Kidney glomerular epithelial cell (primary cell): ENCODE measurements around the gene HOMER2.

ENCODE experiments used
- DNase-seq: peaks from one replicate; lab custom pipeline; 2025; lab: John Stamatoyannopoulos, UW

HOMER2 gene

DNA sequence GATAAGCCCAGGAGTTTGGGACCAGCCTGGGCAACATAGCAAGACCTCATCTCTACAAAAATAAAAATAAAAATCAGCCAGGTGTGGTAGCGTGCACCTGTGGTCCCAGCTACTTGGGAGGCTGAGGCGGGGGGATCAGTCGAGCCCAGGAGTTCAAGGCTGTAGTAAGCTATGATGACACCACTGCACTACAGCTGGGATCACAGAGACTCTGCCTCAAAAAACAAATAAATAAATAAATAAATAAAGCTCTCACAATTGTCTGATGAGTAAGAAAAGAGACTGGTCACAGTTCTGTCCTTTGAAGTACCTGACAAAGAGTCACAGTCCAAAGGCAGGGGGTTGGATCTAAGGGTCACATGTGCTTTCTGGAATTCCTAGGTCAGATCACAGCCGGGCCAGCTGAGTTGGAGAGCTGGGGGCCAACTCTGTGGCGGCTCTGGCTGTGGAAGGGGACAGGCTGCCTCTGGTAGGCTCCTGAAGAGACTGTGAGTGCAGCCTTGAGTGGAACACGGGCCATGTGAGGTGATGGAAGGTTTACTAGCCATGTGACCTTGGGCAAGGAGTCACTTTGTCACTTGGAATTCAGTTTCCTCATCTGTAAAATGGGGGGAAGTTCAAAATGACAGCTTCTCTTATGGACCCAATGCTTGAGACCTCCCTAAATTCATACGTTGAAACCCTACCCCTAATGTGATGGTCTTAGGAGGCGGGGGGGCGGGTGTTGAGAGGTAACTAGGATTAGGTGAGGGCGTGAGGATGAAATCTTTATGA is 95.9 kb downstream of the HOMER2 start:
- DNase-seq = no peak

DNA sequence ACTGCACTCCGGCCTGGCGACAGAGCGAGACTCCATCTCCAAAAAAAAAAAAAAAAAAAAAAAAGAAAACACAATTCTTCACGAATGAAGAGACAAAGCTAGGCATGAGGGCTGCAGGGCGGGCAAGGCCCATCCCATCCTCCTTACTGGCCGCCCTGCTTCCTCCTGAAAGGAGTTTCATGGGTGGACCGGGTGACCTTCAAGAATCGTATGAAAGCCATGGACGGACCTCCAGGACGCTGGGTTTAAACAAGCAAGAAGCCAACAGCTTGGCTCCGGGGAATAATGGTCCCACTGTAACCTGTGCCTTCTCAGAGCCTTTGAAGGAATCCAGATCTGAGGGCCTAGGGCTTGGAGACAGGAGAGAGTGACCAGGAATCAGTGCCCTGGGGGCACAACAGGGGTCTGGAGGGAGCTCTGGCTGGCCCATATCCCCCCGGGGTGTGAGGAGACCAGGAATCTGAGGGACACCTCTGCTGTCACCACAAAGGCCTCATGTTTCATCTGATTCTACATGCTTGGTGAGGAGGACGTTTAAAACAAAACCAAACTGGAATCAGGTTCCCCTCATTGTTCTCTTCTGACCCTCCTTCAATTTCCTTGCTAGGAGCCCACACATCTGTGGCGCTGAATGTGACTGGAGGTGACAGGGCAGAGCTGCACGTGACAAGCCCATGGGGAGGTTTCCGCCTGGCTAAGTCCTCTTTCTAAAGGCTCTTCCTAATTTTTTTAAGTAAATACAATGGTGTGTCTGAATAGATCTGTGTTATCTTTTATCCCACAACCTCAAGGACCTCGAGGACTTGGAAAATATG is 97.0 kb downstream of the HOMER2 start:
- DNase-seq = no peak

DNA sequence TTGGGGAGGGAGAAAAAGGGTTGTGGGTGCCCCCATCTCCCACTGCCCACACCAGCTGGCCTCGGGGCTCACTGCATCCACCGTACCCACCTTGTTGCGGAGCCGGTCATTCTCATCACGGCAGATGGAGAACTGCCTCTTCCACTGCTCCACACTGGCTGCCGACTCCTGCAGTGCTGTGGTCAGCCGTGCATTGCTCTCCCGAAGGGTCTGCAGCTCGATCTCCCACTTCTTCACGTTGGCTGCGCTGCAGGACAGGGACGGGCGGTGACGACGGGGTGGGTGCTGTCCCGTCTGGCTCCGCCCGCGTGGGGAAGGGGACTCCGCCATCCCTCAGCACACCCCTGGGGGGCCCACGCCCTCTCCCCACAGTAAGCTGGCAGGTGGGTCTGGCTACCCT is 98.0 kb downstream of the HOMER2 start:
- no peak for DNase-seq

DNA sequence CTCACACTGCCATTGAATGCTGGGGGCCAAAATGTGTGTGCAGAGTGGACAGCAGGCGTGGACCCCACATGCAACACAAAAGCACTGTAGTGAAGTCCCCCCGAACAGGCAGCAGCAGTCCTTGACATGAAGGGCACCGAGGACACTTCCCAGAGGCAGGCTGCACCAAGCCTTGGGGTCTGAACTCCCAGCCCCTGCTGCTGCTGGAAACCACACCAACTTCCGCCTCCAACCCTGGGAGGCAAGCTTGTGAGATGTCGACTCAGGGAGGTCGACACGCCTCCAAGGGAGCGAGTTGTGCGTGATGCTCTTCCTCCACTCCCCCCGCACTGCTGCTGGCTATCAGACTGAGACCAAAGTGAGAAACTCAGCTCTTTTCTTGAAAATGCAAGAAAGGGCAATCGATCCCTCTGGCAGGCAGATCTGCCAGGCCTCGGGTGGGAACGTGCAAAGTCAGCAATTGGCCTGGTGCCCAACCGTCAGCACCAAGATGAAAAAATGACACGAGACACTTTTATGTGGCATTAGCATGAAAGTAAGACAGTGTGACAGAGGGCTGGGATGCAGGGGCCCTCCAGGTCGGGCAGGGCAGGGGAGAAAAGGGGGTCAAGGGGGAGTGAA is 99.5 kb downstream of the HOMER2 start:
- DNase-seq = no peak

DNA sequence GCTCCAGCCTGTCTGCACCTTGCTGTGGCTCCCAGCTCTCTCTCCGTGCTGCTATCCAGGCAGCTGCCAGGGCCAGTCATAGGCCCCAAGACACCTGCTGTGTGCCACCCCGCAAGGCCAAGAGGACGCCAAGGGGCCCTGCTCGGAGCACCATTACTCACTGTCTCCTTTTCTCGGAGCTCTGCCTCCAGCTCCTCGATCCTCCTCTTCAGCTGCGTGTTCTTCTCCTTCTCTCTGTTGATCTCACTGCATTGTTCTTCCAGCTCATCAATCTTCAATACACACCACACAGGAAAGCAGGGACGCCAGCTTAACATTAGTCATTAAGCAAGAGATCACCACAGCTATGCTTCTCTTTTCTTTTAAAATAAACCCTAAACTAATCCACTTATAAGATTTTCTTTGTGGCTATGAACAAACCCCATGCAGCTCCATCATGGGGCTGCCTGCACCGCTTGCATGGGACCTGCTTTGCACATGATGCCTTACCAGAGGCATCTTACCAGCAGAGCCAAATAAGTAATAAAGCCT is 100.5 kb downstream of the HOMER2 start:
- DNase-seq = no peak

DNA sequence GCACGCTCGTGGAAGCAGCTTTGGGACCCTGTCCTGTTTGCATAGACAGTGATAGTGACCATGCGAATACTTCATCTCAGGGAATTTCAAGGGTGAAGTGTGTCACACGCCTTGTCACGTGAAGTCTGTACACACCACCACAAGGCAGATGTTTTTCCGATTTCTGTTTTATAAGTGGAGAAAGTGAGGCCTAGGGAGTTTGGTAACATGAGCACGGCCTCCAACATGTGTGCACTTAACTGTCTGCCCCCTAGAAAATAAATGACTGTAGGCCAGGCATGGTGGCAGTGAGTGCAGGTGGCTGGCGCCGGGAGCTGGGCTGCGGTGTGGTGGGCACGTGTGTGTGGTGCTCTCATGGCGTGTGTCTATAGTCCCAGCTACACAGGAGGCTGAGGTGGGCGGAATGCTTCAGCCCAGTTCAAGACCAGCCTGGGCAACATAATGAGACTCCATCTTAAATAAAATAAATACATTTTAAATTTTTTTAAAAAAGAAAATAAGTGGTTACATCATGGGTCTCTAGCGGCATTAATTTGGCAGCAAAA is 101.1 kb downstream of the HOMER2 start:
- no peak for DNase-seq

DNA sequence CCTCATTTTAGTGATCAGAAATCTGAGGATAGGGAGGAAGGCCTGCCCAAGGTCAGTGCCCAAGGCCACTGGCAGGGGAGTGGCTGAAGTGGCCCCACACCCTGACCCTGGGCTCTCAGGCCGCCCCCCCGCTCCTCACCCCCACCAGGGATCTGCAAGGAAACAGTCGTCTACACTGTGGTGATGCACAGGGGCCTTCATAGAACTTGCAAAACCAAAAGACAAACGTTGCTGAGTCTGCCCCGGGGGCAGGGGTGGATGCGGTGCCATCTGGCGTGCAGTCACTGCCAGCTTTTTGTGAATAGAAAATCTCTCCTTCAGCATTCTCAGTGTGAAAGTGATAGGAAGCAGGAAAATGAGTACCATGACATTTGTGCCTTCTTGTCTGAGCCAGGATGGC is 101.8 kb downstream of the HOMER2 start:
- no peak for DNase-seq

DNA sequence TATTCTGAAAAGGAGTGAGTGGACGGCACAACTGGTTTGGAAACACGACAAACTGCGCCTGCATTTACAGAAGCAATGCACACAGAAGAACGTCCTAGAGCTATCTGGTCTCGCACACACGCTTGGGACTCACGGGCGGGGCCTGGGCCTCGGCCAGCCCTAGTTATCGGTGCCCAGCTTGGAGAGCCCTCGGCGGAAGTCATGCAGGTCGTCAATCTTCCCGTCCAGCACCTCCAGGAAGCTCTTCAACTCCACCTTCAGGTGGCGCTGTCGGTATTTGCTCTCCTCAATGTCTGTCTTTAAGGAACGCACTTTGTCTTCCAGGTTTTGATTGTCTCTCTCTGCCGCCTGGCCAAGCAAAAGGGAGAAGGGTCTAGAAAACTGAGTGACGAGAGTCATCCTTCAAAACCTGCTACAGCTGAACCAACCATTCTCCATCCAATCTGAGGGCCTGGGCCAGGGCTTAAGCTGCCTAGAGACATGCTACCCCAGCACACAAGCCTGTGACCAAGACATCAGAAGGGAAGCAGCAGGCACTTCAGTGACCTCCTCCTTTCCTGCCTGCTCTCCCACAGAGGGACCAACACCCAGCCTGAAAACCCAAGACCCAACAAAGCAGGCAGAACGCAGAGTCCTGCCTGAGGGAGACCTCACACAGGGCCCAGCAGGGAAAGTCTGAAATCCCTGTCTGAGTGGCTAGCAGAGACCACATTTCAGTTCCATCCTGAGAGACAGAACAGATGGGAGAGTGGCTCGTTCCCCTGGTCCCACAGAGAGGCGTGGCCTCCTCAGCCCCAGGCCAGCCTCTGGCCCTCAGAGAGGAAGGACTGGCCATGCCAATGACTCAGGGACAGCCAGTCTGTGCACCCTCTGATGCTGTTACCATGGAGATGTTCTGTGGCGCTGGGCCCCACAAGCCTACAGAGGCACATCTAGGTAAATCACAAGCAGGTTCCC is 102.7 kb downstream of the HOMER2 start:
- DNase-seq = peak; percentile 73

DNA sequence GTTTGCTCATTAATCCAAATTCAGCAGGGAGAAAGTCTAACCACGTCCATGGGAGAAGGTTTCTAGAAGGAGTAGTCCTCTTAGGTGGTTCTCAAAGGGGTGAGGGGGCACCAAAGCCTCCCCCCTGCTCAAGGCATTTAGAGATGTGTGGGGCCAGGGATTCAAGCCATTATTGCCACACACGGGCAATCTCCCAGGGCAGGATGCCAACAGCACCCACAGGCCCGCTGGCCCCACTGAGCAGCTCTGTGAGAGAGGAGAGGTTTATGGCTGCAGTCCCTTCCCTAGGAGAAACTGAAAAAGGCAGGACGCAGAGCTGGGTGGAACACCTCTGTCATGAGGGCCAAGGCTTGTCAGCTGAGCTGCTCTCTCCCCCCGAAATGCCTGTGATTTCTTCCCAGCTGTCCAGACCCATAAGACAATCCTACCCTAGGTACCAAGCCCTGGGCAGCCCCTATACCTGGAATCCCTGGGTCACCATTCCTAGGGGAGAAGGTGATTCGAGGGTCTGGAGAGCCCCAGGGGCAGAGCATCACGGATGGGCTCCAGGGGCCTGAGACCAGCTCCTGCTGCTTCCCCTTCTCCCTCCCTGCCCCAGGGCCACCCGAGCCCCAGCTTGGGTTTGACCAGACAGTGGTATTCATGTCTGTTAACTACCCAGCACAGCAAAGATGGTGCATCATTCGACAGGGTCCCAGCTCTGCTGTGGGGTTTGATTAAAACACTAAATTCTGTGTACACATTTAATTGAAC is 104.1 kb downstream of the HOMER2 start:
- no peak for DNase-seq

DNA sequence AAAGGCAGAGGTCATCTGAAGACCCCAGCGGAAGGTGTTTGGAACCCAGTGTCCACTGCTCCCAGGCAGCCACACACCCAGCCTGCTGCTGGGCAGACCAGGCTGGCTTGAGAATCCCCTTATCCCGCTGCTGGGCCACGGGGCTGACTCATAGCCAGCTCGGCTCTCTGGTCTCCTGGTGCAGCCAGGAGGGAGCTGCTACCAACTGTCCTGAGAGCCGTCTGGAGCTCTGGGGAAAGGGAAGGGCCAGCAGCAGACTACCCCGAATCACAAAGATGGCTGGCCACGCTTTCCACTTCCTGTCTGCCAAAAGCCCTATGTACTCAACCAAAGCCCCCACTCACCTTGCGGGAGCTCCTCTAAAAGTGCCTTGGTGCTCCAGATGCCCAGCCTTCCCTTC is 104.8 kb downstream of the HOMER2 start:
- DNase-seq = no peak

DNA sequence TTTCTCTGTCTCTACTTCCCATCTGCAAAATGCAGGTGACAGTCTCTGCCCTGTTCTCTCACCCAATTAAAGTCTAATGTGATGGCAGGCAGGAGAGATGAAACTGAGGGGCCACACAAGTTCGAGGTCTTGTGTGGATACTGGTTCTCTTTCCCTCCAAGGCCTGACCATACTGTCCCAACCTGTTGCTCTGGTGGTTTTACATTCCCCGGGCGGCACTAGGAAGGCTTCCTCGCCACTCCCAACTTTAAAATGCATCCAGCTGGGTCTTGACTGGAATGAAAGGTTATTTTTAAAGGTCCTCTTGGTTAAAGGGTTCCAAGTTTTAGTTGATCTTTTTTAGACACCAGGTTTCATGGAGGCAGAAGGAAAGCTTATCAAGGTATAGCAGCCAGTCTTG is 105.9 kb downstream of the HOMER2 start:
- no peak for DNase-seq

DNA sequence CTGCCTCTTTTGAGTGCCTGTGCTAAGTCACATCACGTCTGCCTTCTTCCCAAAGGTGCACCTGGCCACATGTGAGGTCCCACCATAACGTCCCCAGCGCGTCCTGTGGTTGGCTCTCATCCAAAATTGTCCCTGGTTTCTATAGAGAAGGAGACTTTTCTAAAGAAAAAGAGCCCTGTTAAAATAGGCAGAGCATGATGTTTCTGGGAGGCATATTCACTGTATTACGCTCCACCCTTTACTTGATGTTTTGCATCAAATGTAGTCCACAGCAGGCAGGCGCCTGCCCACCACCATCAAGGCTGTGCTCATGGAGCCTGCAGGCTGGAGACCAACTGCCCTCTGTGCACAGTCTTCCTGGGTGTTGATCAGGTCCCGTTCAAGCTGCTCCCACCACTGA is 106.8 kb downstream of the HOMER2 start:
- DNase-seq = no peak

DNA sequence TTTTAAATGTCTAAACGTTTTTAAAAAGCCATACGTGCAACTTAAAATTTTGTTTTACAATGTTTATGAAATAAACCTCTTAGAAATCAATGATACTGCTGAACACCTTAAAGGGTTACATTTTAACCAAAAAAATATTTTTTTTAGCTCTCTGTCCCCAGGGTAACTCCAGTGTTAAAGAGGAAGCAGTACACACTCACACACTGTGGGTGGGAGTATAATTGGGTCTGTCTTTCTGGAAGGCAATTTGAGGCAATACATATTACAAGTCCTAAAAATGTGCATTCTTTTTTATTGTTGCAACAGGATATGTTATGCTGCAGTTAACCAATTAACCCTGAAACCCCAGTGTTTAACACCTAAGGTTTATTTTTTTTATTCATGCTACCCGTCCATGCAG is 109.0 kb downstream of the HOMER2 start:
- DNase-seq = no peak

DNA sequence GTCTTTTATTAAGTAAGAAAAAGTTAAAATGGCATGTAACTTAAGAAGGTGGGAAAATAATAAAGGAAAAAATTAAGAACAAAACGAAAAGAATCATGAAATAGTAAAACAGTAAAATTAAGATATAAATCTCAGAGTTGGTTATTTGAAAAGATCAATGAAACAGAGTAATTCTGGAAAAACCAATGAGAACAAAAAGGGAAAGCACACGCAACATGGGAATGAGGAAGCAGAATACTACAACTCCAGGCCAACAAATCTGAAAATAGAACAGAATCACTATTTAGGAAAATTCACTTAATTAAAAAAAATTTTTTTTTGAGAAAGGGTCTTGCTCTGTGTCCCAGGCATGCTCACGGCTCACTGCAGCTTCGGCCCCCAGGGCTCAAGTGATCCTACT is 112.4 kb downstream of the HOMER2 start:
- DNase-seq = no peak

DNA sequence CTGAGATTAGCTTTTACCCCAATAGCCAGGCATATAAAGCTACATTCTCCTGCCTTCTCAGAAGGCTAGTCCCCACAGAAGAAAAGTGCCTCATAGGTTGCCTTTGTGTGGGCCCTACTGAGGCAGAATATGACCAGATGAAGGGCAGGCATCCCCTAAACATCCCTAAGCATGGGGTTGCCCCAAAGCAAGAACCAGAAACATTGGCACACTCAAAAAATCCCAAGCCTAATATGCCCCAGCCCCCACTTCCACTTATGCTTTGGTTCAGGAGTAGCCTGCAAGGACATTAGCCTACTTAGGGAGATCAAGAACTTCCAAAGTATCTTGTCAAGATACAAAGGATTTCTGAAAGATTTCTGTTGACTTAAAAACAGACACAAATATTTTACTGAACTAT is 113.4 kb downstream of the HOMER2 start:
- no peak for DNase-seq

DNA sequence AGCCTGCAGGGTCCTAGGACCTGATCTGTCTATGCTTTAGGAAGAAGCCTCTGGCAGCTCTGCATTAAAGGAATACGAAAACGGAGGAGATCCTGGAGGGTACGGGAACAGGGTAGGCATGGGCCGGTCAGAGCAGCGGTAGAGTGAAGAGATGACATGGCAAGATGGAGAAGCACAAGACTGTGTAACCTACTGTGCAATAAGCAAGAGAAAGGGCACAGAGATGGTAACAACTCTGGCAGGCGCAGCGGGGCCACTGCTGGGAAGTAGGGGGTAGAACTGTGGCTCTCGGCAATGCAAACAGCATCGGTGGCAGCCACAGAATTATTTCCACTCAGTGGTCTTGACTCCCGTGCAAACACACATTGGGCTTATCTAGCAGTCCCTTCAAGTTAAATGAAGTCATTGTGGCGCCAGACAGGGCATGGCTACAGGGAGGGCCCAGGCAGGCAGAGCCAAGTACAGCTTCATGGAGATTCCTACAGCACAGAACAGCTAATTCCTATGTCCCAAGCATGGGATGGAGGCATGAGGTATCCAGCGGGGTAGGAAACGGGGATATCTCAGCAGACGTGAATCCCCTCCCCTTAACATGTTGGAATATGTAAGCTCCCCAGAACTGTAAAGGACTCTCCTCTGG is 114.3 kb downstream of the HOMER2 start:
- no peak for DNase-seq

DNA sequence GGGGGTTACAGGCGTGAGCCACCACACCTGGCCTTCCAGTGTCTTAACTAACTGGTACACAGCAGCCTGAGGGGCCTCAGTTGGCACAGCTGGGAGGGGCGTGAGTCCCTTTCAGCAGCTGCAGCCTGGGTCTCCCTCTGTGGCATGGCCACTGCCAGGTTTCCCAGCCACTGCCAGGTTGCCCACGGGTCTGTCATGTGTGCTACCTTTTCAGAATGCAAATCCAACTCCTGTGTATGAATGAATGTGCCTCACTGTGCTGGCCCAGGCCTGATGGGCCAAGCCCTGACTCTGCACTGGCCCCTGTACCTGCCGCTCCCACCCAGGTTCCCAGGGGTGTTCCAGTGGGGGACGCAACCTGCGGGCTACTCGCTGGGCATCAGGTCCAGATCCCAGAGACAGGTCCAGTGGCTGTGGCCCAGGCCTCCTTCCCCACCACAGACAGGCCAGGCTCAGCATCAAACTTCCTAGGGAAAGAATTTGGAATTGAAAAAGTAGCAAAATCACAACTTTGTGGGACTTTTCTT is 117.1 kb downstream of the HOMER2 start:
- no peak for DNase-seq

DNA sequence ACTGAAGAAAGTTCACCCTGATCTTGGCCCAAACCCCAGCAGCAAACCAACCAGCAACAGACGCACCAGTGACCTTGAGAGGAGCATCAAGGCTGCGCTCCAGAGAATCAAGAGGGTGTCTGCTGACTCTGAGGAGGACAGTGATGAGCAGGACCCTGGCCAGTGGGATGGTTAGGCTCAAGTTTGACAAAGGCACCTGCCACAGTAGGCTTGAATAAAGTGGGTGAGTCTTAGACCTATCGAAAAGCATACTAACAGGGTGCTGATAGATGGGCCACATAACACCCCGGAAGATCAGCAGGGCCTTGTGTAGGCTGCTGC is 119.2 kb downstream of the HOMER2 start:
- DNase-seq = no peak

DNA sequence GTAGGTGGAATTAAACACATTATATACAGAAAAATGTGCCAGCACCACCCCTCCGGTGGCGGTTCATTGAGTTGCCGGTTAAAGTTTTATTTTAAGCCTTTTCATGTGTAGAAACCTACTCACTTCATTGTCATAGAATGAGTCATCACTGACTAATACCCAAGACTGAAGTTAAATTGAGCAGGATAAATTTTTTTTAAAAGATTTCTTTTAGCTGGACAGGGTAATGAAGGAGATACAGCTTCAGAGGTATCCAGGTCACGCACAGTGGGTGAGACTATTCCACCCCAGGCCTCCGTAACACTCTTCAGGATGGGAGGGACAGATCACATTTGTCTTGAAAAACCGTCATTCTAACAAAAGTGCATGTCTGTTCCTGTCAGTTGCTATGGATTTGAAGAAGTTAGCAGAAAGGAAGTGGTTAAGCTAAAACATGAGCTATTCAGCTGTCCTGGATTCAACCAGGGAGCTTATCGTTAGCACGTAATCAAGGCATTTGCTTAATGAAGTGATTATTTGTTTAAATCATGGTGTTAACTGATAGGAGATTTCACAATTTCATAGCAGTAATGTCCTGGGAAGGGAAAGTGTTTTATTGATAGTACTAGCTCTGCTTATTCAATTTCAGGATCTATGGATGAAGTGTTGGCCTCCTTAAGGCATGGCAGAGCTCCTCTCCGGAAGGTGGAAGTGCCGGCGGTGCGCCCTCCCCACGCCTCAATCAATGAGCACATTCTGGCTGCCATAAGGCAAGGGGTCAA is 119.7 kb downstream of the HOMER2 start:
- DNase-seq = peak; percentile 90
